ENCODE measurements around the gene NTHL1. TPM values are rescaled to one million over a fixed set of nuclear protein-coding genes. Genes with fewer than 3 reads are reported as not detected.

NTHL1 gene
- total and polyA plus RNA-seq, 9 of the 15 experiments (the other 6 are each of a cell fraction or from before 2014, with no cell fraction given) = 1.1 to 58.8 (median 17.6) TPM

DNA sequence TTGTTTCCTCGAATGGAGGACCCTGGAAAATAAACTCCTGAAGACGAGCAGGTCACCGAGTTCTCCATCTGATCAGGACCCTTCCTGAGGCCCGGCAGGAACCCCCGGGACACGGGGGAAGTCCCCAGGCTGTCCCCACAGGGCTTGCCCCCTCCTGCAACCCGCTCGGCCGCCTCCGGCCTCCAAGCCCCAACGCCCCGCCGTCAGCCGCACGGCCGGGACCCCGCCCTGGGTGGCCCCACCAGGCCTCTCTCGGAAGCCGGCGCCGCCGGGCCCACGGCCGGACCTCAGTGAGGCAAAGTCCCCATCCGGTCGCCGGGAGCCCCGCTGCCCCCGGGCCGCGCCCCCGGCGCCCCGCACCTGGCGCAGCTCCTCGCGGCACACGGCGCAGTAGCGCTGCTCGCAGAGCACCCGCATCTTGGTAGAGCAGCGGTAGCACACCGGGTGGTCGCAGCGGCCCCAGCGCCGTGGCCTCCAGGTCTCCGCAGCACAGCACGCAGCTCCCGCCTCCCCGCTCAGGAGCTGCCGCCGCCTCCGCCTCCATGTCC is 38.4 kb downstream of the NTHL1 start (continued):
- no peak for TF ChIP-seq ATF3 (IDR thresholded peaks at IDR 0.05)
- no peak for TF ChIP-seq ATF3 (CRISPR knock-in tag; conservative IDR thresholded peaks at IDR 0.05)
- TF ChIP-seq DMBX1 (CRISPR knock-in tag; IDR thresholded peaks at IDR 0.05; ENCODE audit: borderline replicate concordance) = no peak
- TF ChIP-seq ZNF57 (CRISPR knock-in tag; IDR thresholded peaks at IDR 0.05) = no peak
- TF ChIP-seq BRD9 (IDR thresholded peaks at IDR 0.05; ENCODE audit: low read depth, partially characterized antibody) = no peak
- no peak for TF ChIP-seq ZNF785 (CRISPR knock-in tag; IDR thresholded peaks at IDR 0.05)
- TF ChIP-seq ZNF347 (CRISPR knock-in tag; IDR thresholded peaks at IDR 0.05; ENCODE audit: low read depth) = no peak
- TF ChIP-seq, protein P1, sequence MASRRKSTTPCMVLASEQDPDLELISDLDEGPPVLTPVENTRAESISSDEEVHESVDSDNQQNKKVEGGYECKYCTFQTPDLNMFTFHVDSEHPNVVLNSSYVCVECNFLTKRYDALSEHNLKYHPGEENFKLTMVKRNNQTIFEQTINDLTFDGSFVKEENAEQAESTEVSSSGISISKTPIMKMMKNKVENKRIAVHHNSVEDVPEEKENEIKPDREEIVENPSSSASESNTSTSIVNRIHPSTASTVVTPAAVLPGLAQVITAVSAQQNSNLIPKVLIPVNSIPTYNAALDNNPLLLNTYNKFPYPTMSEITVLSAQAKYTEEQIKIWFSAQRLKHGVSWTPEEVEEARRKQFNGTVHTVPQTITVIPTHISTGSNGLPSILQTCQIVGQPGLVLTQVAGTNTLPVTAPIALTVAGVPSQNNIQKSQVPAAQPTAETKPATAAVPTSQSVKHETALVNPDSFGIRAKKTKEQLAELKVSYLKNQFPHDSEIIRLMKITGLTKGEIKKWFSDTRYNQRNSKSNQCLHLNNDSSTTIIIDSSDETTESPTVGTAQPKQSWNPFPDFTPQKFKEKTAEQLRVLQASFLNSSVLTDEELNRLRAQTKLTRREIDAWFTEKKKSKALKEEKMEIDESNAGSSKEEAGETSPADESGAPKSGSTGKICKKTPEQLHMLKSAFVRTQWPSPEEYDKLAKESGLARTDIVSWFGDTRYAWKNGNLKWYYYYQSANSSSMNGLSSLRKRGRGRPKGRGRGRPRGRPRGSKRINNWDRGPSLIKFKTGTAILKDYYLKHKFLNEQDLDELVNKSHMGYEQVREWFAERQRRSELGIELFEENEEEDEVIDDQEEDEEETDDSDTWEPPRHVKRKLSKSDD (conservative IDR thresholded peaks at IDR 0.05; ENCODE audit: low read length) = no peak
- no peak for TF ChIP-seq TCF15 (CRISPR knock-in tag; IDR thresholded peaks at IDR 0.05)
- TF ChIP-seq, protein P2, sequence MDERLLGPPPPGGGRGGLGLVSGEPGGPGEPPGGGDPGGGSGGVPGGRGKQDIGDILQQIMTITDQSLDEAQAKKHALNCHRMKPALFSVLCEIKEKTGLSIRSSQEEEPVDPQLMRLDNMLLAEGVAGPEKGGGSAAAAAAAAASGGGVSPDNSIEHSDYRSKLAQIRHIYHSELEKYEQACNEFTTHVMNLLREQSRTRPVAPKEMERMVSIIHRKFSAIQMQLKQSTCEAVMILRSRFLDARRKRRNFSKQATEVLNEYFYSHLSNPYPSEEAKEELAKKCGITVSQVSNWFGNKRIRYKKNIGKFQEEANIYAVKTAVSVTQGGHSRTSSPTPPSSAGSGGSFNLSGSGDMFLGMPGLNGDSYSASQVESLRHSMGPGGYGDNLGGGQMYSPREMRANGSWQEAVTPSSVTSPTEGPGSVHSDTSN (CRISPR knock-in tag; IDR thresholded peaks at IDR 0.05; ENCODE audit: low read depth) = no peak
- TF ChIP-seq, protein P2 (tag; conservative IDR thresholded peaks at IDR 0.05; ENCODE audit: low read depth) = no peak
- TF ChIP-seq USF1 (CRISPR knock-in tag; IDR thresholded peaks at IDR 0.05) = no peak
- TF ChIP-seq HNRNPH1 (optimal IDR thresholded peaks at IDR 0.05; ENCODE audit: low read depth, low read length) = no peak
- no peak for TF ChIP-seq HNRNPK (IDR thresholded peaks at IDR 0.05; ENCODE audit: low read depth, low read length, poor library complexity, severe bottlenecking)
- TF ChIP-seq ZNF589 (CRISPR knock-in tag; IDR thresholded peaks at IDR 0.05; ENCODE audit: low read depth) = no peak
- TF ChIP-seq KLF6 (CRISPR knock-in tag; IDR thresholded peaks at IDR 0.05; ENCODE audit: borderline replicate concordance) = no peak
- no peak for TF ChIP-seq NR1H2 (CRISPR knock-in tag; IDR thresholded peaks at IDR 0.05)
- TF ChIP-seq TGIF2 (CRISPR knock-in tag; IDR thresholded peaks at IDR 0.05) = peak; percentile 45; the same call in 1 of the 2 replicates
- no peak for TF ChIP-seq MEF2A (IDR thresholded peaks at IDR 0.05; ENCODE audit: control insufficient read depth, low read depth, low read length)
- TF ChIP-seq STAG1 (CRISPR knock-in tag; IDR thresholded peaks at IDR 0.05; ENCODE audit: borderline replicate concordance) = no peak
- no peak for TF ChIP-seq MYBL2 (IDR thresholded peaks at IDR 0.05; ENCODE audit: low read depth)
- TF ChIP-seq MYBL2 (CRISPR knock-in tag; IDR thresholded peaks at IDR 0.05; ENCODE audit: borderline replicate concordance) = no peak

All from K562 (cell line).